Naive thymus-derived CD8-positive, alpha-beta T cell (primary cell): ENCODE data around the gene P2RX1. TPM values are rescaled to one million over a fixed set of nuclear protein-coding genes. Genes with fewer than 3 reads are reported as not detected.

Experiments used
- ATAC-seq, 2 donors: fragments of 150-1000 bp; cut with Tn5 transposase in 1 of 2; sonication (Bioruptor Pico), chemical (Tn5 transposase) in 1 of 2; 1 replicate in 1 of 2; 2 replicates in 1 of 2; pipeline ENCODE4 v1.10.0; 2021; ENCODE audit warnings: mild to moderate bottlenecking in 2 of 2, moderate library complexity in 2 of 2
- POLR2A ChIA-PET: fragments of 350-600 bp; sonication (Branson Sonifier 250); formaldehyde crosslinking; loops from one replicate; lab custom pipeline; 2021; ENCODE audit warnings: antibody characterized with exemption; lab: Charles Lee
- DNase-seq, 10 donors: peaks; one replicate each; pipeline versions ENCODE4 v3.0.0 to v3.0.0-alpha.2; 2020 to 2022
- H3K27ac Mint-ChIP-seq, 10 donors: one replicate each; pipeline ENCODE4 v1.8.0; 2020 to 2022; ENCODE audit warnings: mild to moderate bottlenecking in 10 of 10, mixed read lengths in 10 of 10, moderate library complexity in 4 of 10, inconsistent platforms in 1 of 10
- H3K27me3 Mint-ChIP-seq, 5 donors: one replicate each; pipeline ENCODE4 v1.8.0; 2021 to 2022; ENCODE audit warnings: mixed read lengths in 5 of 5
- H3K36me3 Mint-ChIP-seq, 3 donors: one replicate each; pipeline ENCODE4 v1.8.0; 2020 to 2022; ENCODE audit warnings: mixed read lengths in 3 of 3, mild to moderate bottlenecking in 2 of 3, inconsistent platforms in 1 of 3
- H3K4me1 Mint-ChIP-seq, 4 donors: one replicate each; pipeline ENCODE4 v1.8.0; 2021 to 2022; ENCODE audit warnings: mixed read lengths in 4 of 4
- H3K4me3 Mint-ChIP-seq, 10 donors: one replicate each; pipeline ENCODE4 v1.8.0; 2020 to 2022; ENCODE audit warnings: mild to moderate bottlenecking in 10 of 10, mixed read lengths in 10 of 10, moderate library complexity in 6 of 10, inconsistent platforms in 1 of 10
- H3K9me3 Mint-ChIP-seq, 9 donors: one replicate each; pipeline ENCODE4 v1.8.0; 2020 to 2022; ENCODE audit warnings: mixed read lengths in 9 of 9, mild to moderate bottlenecking in 3 of 9, inconsistent platforms in 1 of 9, moderate library complexity in 1 of 9
- polyA plus RNA-seq, 3 donors: library from polyadenylated mRNA; unstranded; fragments of 300-500 nt; fragmentation: Illumina TruSeq; gene quantifications; one replicate each; pipeline ENCODE4 v1.2.3, GENCODE V29; 2021
- total RNA-seq, 8 experiments: library from RNA in 2 of 8; stranded (reverse) in 2 of 8; gene quantifications; one replicate each; pipeline ENCODE4 v1.2.3 and lab custom pipeline; 2021 to 2026

P2RX1 gene
- total and polyA plus RNA-seq, 5 experiments from 2014 or later, result 1.1 to 1.6 TPM; not detected in 3

DNA sequence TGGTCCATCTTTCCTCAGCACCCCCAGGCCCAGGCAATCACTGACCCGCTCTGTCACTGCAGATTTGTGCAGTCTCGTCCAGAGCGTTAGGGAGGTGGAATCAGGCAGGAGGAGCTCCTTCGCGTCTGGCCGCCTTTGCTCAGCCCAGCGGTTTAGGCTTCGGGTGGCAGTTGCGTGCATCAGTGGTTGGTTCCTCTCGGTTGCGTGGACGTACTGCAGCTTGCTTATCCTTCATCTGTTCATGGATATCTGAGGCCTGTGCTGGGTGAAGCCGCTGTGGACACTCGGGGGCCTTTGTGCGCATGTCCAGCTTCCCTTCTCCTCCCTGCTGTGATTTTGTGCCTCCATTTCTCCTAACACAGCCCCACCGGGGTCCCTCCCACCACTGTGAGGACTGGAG, 4.7 kb upstream of the P2RX1 start:
- Mint-ChIP-seq H3K27me3 (no peaks in the 10 kb centered on the region), H3K4me3 (no peak overlapping the region), H3K27ac (no peak overlapping the region)

DNA sequence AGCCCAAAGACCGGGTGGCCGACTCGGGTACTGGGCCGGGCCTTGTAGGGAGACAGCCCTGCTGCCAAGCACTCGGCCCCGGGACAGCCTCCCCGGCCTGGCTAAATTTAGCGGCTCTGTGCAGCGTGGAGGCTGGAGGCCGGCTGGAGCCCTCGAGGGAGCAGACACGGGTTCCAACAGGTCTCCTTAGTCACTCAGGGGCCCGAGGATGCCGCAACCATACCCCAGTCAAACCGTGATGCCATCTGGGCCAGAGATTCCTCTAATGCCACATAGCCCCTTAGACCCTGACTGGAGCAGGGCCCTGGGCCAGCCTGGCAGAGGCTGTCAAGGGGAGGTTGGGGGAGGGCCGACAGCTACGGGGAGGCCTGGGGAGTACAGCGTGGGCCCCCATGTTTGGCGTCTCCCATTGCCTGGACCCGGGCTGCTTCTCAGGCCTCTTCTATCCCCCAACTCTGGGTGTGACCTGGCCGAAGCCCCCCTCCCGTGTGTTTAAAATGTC, 2.9 kb upstream of the P2RX1 start:
- H3K36me3 Mint-ChIP-seq, result peaks cover 0 to 6% (median 0%) of the 10 kb centered on the region in 3 donors

More for the DNA sequence above, 4.7 kb upstream of the P2RX1 start:
- Mint-ChIP-seq H3K36me3 (peaks cover 0 to 22% (median 0%) of the 10 kb centered on the region in 3 donors), H3K9me3 (no peaks in the 10 kb centered on the region), H3K4me1 (peaks cover 9 to 31% (median 23%) of the 10 kb centered on the region in 4 donors)
- no peak for ATAC-seq
- POLR2A ChIA-PET, result no interaction called here
- DNase-seq, result no peak

DNA sequence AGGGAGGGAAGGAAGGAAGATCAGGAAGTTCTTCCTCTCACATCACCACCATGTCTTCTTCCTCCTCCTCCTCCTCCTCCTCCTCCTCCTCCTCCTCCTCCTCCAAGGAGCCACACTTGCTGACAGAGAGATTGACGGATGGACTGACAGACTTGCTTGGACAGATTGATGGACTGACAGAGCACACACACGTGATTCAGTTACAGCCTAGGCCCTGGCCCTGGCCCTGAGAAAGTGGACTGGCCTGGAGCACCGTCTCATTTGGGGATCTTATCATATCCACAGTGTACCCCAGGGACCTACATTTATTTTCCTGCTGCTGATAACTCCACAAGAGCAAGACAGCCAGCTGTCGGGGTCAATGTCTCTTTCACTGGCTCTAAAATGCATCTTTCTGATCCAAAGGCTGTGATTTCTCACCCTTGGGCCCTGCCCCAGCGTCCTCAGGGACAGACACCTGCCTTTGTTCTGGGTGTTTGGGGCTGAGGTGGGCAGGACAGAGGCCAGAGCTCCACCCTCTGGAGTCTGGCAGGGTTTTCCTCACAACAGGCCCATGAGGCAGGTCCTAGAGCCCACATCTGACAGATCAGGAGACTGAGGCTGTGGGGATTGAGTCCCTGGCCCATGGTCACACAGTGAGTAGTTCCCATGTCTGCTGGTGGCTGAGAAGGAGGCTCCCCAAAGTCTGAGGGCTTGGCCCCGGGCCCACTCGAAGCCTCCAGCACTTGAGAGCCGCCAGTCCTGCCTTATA, 2.3 kb upstream of the P2RX1 start:
- no peak for ATAC-seq
- H3K4me3 Mint-ChIP-seq, result peak overlapping the region in 2 of 10 donors; percentile 4 to 48
- no peak for DNase-seq

More for the DNA sequence above, 2.9 kb upstream of the P2RX1 start:
- ATAC-seq (no peak), DNase-seq (no peak)
- Mint-ChIP-seq H3K27me3 (no peaks in the 10 kb centered on the region), H3K9me3 (no peaks in the 10 kb centered on the region), H3K4me3 (no peak overlapping the region), H3K27ac (peak overlapping the region in 1 of 10 donors; percentile 33), H3K4me1 (peaks cover 15 to 48% (median 37%) of the 10 kb centered on the region in 4 donors)
- POLR2A ChIA-PET, result no interaction called here

DNA sequence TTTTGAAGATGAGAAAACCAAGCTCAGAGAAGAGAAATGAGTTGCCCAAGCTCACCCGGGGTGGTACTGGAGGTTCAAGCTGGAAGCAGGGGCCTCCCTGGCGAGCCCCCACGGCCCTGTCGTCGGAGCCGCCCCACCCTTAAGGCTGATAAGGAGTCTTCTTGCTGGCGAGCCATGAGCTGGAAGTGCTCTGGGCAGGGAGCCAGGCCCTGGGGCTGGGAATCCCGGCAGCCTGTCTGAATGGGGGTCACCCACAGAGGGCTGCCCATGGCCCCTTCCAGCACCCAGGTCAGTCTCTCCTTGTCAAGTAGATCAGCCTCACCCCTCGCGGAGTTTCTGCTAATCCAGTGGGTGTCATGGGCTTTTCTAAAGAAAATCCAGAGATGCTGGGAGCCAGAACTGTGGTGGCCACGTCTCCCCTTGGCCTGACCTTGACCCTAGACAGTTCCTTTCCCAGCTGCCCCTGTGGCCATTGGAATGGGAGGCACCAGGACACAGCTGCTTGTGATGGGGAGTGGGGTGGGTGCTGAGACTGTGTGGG, 1.2 kb upstream of the P2RX1 start:
- H3K4me3 Mint-ChIP-seq, result peak overlapping the region in 5 of 10 donors; percentile 22 to 81 (median 63)
- no peaks in the 10 kb centered on the region for H3K9me3 Mint-ChIP-seq
- DNase-seq (no peak), ATAC-seq (no peak)
- no peaks in the 10 kb centered on the region for H3K36me3 Mint-ChIP-seq
- peak overlapping the region in 7 of 10 donors; percentile 31 to 87 (median 71) for H3K27ac Mint-ChIP-seq
- POLR2A ChIA-PET, result interaction anchor here (1.6 to 2.5 kb wide), 2 partner anchors 49 to 226 kb away, joined by 8 to 12 read pairs; partner anchors contain the start of genes CYB5D2 and ZZEF1
- H3K27me3 Mint-ChIP-seq, result no peaks in the 10 kb centered on the region
- H3K4me1 Mint-ChIP-seq, result peaks cover 18 to 55% (median 47%) of the 10 kb centered on the region in 4 donors

More for the DNA sequence above, 2.3 kb upstream of the P2RX1 start:
- Mint-ChIP-seq H3K27me3 (no peaks in the 10 kb centered on the region), H3K4me1 (peaks cover 20 to 55% (median 43%) of the 10 kb centered on the region in 4 donors), H3K27ac (peak overlapping the region in 8 of 10 donors; percentile 18 to 81 (median 66)), H3K36me3 (peaks cover 0 to 2% (median 0%) of the 10 kb centered on the region in 3 donors), H3K9me3 (no peaks in the 10 kb centered on the region)
- POLR2A ChIA-PET, result no interaction called here

DNA sequence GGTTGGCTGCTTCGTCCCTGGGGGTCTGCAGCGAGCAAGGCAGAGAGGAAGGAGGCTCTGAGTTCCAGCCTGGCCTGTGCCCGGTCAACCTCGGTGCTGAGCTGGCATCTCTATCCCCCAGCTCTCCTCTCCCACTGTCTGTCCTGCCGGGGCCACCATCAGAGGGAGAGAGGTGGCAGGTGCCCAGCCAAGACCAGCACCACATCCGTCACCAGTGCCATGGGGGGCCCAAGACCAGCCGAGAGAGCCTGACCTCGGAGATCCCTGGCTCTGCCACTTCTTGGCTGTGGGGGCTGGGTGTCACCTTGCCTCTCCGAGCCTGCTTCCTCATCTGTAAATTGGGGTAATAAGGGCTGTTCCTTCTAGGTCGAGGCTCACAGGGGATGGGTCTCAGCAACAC, 560 bp upstream of the P2RX1 start:
- ATAC-seq, result peak in 1 of 2 donors; percentile 1
- POLR2A ChIA-PET, result interaction anchor here (0.5 to 2.5 kb wide), 3 partner anchors 49 to 1035 kb away, joined by 5 to 12 read pairs (median 8); partner anchors contain the start of genes CYB5D2 and ZZEF1

DNA sequence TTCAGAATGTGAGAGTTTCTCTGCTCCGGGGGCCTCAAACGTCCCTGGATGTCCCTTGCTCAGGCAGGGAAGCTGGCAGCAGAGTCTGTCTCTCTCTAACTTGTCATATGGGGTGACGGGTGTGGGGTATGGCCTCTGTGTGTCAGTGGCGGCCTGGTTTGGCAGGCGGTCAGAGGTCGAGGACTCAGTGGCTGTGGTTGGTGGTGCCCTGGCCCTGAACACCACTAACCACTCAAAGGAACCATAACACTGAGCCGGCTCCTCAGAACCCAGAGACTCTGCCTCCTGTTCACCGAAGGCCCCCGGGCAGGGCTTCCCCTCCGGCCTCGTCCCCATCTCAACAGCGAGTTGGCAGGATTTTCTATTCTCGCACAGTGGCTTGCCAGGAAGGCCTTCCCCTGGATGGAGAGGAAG, 677 bp downstream of the P2RX1 start:
- DNase-seq (no peak), ATAC-seq (no peak)
- Mint-ChIP-seq H3K27me3 (no peaks in the 10 kb centered on the region), H3K4me3 (peak overlapping the region in 7 of 10 donors; percentile 38 to 85 (median 63)), H3K4me1 (peaks cover 26 to 61% (median 59%) of the 10 kb centered on the region in 4 donors), H3K9me3 (no peaks in the 10 kb centered on the region), H3K27ac (peak overlapping the region; percentile 1 to 91 (median 83)), H3K36me3 (no peaks in the 10 kb centered on the region)
- POLR2A ChIA-PET, result interaction anchor here (0.5 to 2.5 kb wide), 4 partner anchors 12 to 227 kb away, joined by 3 to 12 read pairs (median 6); partner anchors contain the start of genes CYB5D2 and ZZEF1

More for the DNA sequence above, 560 bp upstream of the P2RX1 start:
- Mint-ChIP-seq H3K4me1 (peaks cover 18 to 57% (median 48%) of the 10 kb centered on the region in 4 donors), H3K27ac (peak overlapping the region; percentile 31 to 87 (median 67)), H3K4me3 (peak overlapping the region in 9 of 10 donors; percentile 36 to 85 (median 63)), H3K27me3 (no peaks in the 10 kb centered on the region), H3K9me3 (no peaks in the 10 kb centered on the region), H3K36me3 (no peaks in the 10 kb centered on the region)
- DNase-seq, result no peak

DNA sequence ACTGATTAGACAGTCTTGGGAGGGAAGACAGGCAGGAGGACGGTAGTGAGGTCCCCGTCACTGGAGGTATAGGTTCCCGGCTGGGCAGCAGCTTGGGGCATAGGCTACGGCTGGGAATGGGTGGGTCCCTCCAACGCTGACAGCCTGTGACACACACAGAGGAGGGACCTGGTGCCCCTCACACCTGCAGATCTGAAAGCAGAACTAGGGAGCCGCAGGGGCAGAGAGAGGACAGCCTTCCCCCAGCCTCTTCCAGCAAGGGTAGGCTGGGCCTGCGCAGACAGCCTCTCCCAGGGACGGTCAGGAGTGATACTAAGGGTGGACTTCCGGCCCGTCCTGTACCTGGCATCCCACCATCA, 2.0 kb downstream of the P2RX1 start:
- Mint-ChIP-seq H3K4me3 (peak overlapping the region in 3 of 10 donors; percentile 23 to 85 (median 39)), H3K27me3 (no peaks in the 10 kb centered on the region), H3K4me1 (peaks cover 29 to 69% (median 67%) of the 10 kb centered on the region in 4 donors), H3K9me3 (no peaks in the 10 kb centered on the region), H3K36me3 (no peaks in the 10 kb centered on the region), H3K27ac (peak overlapping the region in 8 of 10 donors; percentile 53 to 91 (median 80))
- POLR2A ChIA-PET, result interaction anchor here (0.7 to 2.2 kb wide), 6 partner anchors 21 to 143 kb away, joined by 3 to 20 read pairs (median 3); partner anchors contain the start of gene ATP2A3
- ATAC-seq, result no peak
- DNase-seq, result peak in 1 of 10 donors; percentile 34

DNA sequence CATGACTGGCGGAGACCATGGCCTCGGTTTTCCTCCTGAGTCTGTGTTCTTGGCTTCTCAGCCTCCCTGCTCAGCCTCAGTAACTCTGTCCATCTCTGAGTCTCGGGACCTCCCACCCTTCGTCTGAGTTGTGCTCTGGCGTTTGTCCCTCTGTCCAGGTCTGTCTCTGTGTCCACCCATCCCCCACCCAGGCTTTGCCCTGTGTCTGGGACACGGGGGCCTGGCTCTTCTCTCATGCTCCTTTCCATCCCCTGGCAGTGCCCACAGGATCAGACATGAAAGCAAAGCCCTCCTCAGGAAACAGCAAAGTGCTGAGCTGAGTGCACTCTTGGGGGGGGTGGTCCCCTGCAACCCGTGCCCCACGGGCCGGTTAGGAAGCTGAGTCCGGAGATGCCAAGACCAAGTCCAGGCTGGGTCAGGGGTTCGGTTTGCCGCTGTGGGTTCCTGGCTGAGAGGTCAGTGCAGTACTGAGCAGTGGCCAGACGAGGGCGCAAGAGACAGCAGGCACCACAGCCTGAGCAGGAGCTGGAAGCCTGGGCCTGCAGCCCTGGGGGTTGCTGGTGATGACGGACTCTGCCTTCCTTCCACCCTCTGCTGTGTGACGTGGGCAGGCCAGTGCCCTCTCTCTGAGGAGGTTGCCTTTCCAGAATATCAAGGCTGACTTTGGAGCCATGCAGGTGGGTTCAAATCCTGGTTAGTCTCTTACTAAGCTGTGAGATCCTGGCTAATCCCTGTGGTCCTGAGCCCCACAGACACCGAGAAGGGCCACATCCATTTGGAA, 2.5 kb downstream of the P2RX1 start:
- POLR2A ChIA-PET, result interaction anchor here (0.6 to 2.2 kb wide), 9 partner anchors 21 to 143 kb away, joined by 3 to 20 read pairs (median 3); partner anchors contain the start of gene ATP2A3
- Mint-ChIP-seq H3K4me1 (peaks cover 29 to 72% (median 68%) of the 10 kb centered on the region in 4 donors), H3K36me3 (no peaks in the 10 kb centered on the region), H3K27ac (peak overlapping the region; percentile 53 to 91 (median 80)), H3K4me3 (peak overlapping the region in 5 of 10 donors; percentile 0 to 85 (median 27)), H3K9me3 (no peaks in the 10 kb centered on the region), H3K27me3 (no peaks in the 10 kb centered on the region)
- ATAC-seq, result peak; percentile 31 to 60
- peak; percentile 59 to 88 (median 78) for DNase-seq

DNA sequence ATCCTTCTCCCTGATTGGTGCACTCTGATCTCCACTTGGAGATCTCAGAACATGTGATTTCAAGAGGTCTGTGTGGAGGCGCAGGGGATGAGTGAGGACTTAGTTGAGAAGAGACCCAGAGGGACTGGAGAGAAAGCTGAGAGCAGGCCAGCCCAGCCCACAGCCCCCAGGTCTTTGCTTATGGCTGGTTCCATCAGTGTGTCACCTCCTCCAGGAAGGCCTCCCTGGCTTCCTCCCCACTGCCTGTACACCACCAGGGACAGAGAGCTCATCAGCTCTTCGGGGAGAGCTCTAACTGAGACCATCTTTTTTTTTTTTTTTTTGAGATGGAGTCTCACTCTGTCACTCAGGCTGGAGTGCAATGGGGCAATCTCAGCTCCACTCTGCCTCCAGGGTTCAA, 3.4 kb downstream of the P2RX1 start:
- H3K27ac Mint-ChIP-seq, result peak overlapping the region in 8 of 10 donors; percentile 36 to 97 (median 90)
- H3K4me3 Mint-ChIP-seq, result peak overlapping the region in 4 of 10 donors; percentile 11 to 67 (median 21)
- no peaks in the 10 kb centered on the region for H3K36me3 Mint-ChIP-seq
- ATAC-seq (no peak), DNase-seq (no peak)
- H3K27me3 Mint-ChIP-seq, result no peaks in the 10 kb centered on the region
- H3K4me1 Mint-ChIP-seq, result peaks cover 28 to 72% (median 64%) of the 10 kb centered on the region in 4 donors
- H3K9me3 Mint-ChIP-seq, result no peaks in the 10 kb centered on the region
- POLR2A ChIA-PET, result interaction anchor here (0.6 to 2.2 kb wide), 4 partner anchors 42 to 56 kb away, joined by 3 to 20 read pairs (median 4); partner anchors contain the start of gene ATP2A3

DNA sequence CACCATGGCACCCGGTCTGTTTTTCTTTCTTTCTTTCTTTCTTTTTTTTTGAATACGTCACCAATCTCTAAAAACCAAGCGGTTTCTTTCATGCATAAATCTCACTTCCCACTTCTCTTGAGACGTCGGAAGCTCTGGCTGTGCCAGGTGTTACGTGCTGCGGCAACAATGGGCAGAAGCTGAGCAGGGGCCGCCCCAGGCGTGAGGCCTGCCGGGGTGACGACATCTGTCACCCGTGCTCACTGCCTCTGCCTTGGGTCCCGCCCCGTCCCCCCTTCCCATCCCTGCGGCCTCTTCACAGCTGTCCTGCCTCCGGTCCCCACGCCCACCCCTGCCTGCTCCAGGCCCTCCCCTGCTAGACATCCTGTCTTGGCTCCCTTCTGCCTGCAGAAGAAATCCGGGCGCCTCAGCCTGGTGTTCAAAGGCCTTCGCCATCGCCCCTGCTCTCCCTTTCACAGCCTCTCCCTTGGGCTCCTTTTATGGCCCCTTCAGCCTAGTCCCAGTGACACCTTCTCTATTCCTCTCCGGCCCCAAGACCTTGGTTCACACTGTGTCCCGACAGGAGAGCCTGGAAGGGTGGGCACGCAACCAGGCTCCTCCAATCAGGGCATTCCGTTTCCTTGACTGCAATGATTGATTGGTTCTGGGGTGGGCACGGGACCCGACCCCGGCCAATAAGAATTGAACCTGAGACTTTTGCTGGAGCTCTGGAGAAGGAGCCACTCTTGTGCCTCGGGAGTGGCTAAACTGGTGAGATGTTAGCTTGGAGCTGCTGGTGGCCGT, 4.8 kb downstream of the P2RX1 start:
- H3K27ac Mint-ChIP-seq, result peak overlapping the region; percentile 85 to 98 (median 94)
- H3K36me3 Mint-ChIP-seq, result no peaks in the 10 kb centered on the region
- H3K4me3 Mint-ChIP-seq, result peak overlapping the region; percentile 49 to 79 (median 67)
- no peaks in the 10 kb centered on the region for H3K9me3 Mint-ChIP-seq
- POLR2A ChIA-PET, result interaction anchor here (0.5 to 0.8 kb wide), 3 partner anchors 37 to 114 kb away, joined by 3 to 4 read pairs (median 4); no protein-coding TSS in a partner anchor
- peaks cover 28 to 60% (median 52%) of the 10 kb centered on the region in 4 donors for H3K4me1 Mint-ChIP-seq
- peak; percentile 62 to 88 (median 84) for DNase-seq
- H3K27me3 Mint-ChIP-seq, result no peaks in the 10 kb centered on the region
- peak; percentile 86 to 93 for ATAC-seq
